GM12878 (cell line): ENCODE results near the gene WBP2NL. TPM values are rescaled to one million over a fixed set of nuclear protein-coding genes. Genes with fewer than 3 reads are reported as not detected.

ENCODE experiments used
- ATAC-seq: fragments of 200-7000 bp; cut with Tn5 transposase; 3 replicates; pipeline ENCODE4 v1.9.1; 2020; ENCODE audit warnings: mild to moderate bottlenecking, moderate library complexity
- BruUV-seq: library from RNA; stranded (reverse); fragments of 400-500 nt; replicated peaks from 2 replicates; lab custom pipeline; 2021; lab: Mats Ljungman, UMichigan
- CTCF ChIA-PET: fragments of 300-600 bp; sonication (Branson Sonifier 250); formaldehyde crosslinking; extraction: SDS; loops from one replicate; lab custom pipeline; 2021; ENCODE audit warnings: inconsistent platforms; lab: Yijun Ruan, JAX
- POLR2A ChIA-PET: fragments of 350-600 bp; formaldehyde crosslinking; extraction: SDS; loops from one replicate; lab custom pipeline; 2021; ENCODE audit warnings: inconsistent platforms; lab: Charles Lee
- RAD21 ChIA-PET: fragments of 300-600 bp; sonication (Branson Sonifier 250); formaldehyde crosslinking; loops from one replicate; lab custom pipeline; 2023; ENCODE audit warnings: antibody characterized with exemption; ENCODE audit not compliant: unreplicated experiment; lab: Charles Lee
- SMC1A ChIA-PET: fragments of 300-600 bp; sonication (Branson Sonifier 250); formaldehyde crosslinking; loops from one replicate; lab custom pipeline; 2023; ENCODE audit not compliant: unreplicated experiment, uncharacterized antibody; lab: Charles Lee
- DNase-seq: peaks from one replicate; pipeline ENCODE4 v3.0.0-alpha.2; 2011; ENCODE audit warnings: low read depth, low spot score
- FAIRE-seq: peaks from 3 replicates; lab custom pipeline; 2011; peaks lifted over from hg19 to GRCh38; lab: Jason Lieb, UNC
- H2AFZ ChIP-seq: 2 replicates; pipeline ENCODE4 v1.6.0; 2011; ENCODE audit warnings: low read depth, low read length, control low read depth; ENCODE audit not compliant: control insufficient read depth
- H3K27ac ChIP-seq: 2 replicates; pipeline ENCODE4 v1.5.1; 2011; ENCODE audit warnings: control low read depth; ENCODE audit not compliant: control insufficient read depth, insufficient read depth
- H3K27me3 ChIP-seq, 2 experiments: replicated peaks in 1 of 2; 2 replicates each; pipeline versions ENCODE4 v1.6.0 to v1.6.1; 2011; ENCODE audit warnings: low read length in 1 of 2; ENCODE audit not compliant: control insufficient read depth in 2 of 2, insufficient read depth in 2 of 2
- H3K36me3 ChIP-seq, 2 experiments: 2 replicates each; pipeline ENCODE4 v1.5.1; 2011; ENCODE audit warnings: low read length in 1 of 2; ENCODE audit not compliant: control insufficient read depth in 2 of 2, insufficient read depth in 2 of 2
- H3K4me1 ChIP-seq: 2 replicates; pipeline ENCODE4 v1.6.1; 2011; ENCODE audit warnings: mild to moderate bottlenecking, low read length, moderate library complexity, mixed read lengths; ENCODE audit not compliant: control insufficient read depth, insufficient read depth
- H3K4me2 ChIP-seq: 2 replicates; pipeline ENCODE4 v1.6.0; 2011; ENCODE audit warnings: control low read depth; ENCODE audit not compliant: control insufficient read depth, insufficient read depth
- H3K4me3 ChIP-seq: fragments of 200-600 bp; sonication (generic); 2 replicates; pipeline ENCODE4 v1.5.1; 2016
- H3K79me2 ChIP-seq: 2 replicates; pipeline ENCODE4 v1.6.0; 2011; ENCODE audit warnings: low read length; ENCODE audit not compliant: control insufficient read depth, insufficient read depth
- H3K9ac ChIP-seq: 2 replicates; pipeline ENCODE4 v1.8.0; 2011; ENCODE audit warnings: low read length, control low read depth, mixed read lengths; ENCODE audit not compliant: control insufficient read depth, insufficient read depth
- H3K9me3 ChIP-seq: replicated peaks from 3 replicates; pipeline ENCODE4 v1.5.1; 2011; ENCODE audit warnings: mild to moderate bottlenecking, low read length; ENCODE audit not compliant: control insufficient read depth, insufficient read depth
- H4K20me1 ChIP-seq: 2 replicates; pipeline ENCODE4 v1.6.0; 2011; ENCODE audit not compliant: control insufficient read depth, insufficient read depth
- ASH2L ChIP-seq: fragments of 300-600, 200-600 bp; sonication (generic); IDR thresholded peaks from 2 replicates; pipeline ENCODE4 v1.6.1; 2017; ENCODE audit warnings: low read depth, mild to moderate bottlenecking, borderline replicate concordance
- CTCF ChIP-seq, 3 experiments: IDR thresholded peaks in 2 of 3; conservative IDR thresholded peaks in 1 of 3; 2 replicates each; pipeline ENCODE4 v1.5.1; 2011; ENCODE audit warnings: low read depth in 3 of 3, low read length in 3 of 3, mild to moderate bottlenecking in 3 of 3, control low read depth in 2 of 3, moderate library complexity in 2 of 3, inconsistent platforms in 1 of 3, mixed read lengths in 1 of 3; ENCODE audit not compliant: control insufficient read depth in 2 of 3, insufficient read depth in 1 of 3; ENCODE audit errors: extremely low read depth in 1 of 3
- ELK1 ChIP-seq: IDR thresholded peaks from 2 replicates; pipeline ENCODE4 v1.6.1; 2012; ENCODE audit warnings: low read depth, low read length, improper control_type of control experiment
- GABPA ChIP-seq: IDR thresholded peaks from 2 replicates; pipeline ENCODE4 v1.6.1; 2014; ENCODE audit warnings: antibody characterized with exemption, low read depth, mild to moderate bottlenecking, inconsistent platforms
- NFIC ChIP-seq: IDR thresholded peaks from 2 replicates; pipeline ENCODE4 v1.6.1; 2012; ENCODE audit warnings: low read depth, mild to moderate bottlenecking, inconsistent platforms, low read length, moderate library complexity
- PKNOX1 ChIP-seq: fragments of 450-650 bp; IDR thresholded peaks from 2 replicates; pipeline ENCODE4 v1.6.1; 2016; ENCODE audit warnings: mild to moderate bottlenecking
- RBBP5 ChIP-seq: fragments of 200-600 bp; sonication (generic); conservative IDR thresholded peaks from 2 replicates; pipeline ENCODE4 v1.6.1; 2016
- WGBS: methylation state at CpG from one replicate; pipeline ENCODE4 v1.1.6; 2016; ENCODE audit warnings: low lambda C conversion rate; ENCODE audit not compliant: insufficient replicate concordance, insufficient coverage; ENCODE audit errors: missing lambda C conversion rate; 5-methylcytosine and 5-hydroxymethylcytosine counted together
- in situ Hi-C: fragments of 300-500 bp; cut with MboI; formaldehyde crosslinking; loops from 9 replicates; pipeline ENCODE4 v1.14.3; 2018; ENCODE audit warnings: mixed read lengths
- intact Hi-C: fragments of 100-400 bp; cut with micrococcal nuclease; formaldehyde crosslinking; loops from one replicate; pipeline ENCODE4 v1.14.2; 2022; ENCODE audit not compliant: unreplicated experiment
- polyA plus RNA-seq, 11 experiments: library from polyadenylated mRNA; depleted of rRNA in 4 of 11; unstranded in 6 of 11; stranded (reverse) in 5 of 11; fragments of >200 nt; fragmentation: Nextera tagmentation in 4 of 11; fragmentation: Illumina TruSeq in 1 of 11; extraction: Ambion mirVana in 4 of 11; extraction: Trizol in 1 of 11; gene quantifications; 1 replicate in 1 of 11; 2 replicates in 10 of 11; pipeline versions ENCODE4 v1.2.1 to v1.2.3, GENCODE V29; 2011 to 2016; ENCODE audit warnings: inconsistent platforms in 2 of 11, missing spikeins in 2 of 11, low read depth in 1 of 11
- total RNA-seq, 4 experiments: library from RNA; depleted of rRNA in 3 of 4; stranded (reverse); fragments of >200 nt in 3 of 4; fragmentation: Illumina TruSeq in 1 of 4; extraction: Trizol in 1 of 4; gene quantifications; 2 replicates each; pipeline versions ENCODE4 v1.2.1 to v1.2.3, GENCODE V29; 2013 to 2021

WBP2NL gene
- total and polyA plus RNA-seq, 10 of the 15 experiments (the other 5 are each of a cell fraction or from before 2014, with no cell fraction given): 0.46 to 1.9 (median 1.3) TPM

- in situ Hi-C loops: no loop called here
- WGBS: 89% methylated on average over 5 of the region's 5 CpGs
- Histone ChIP-seq H3K27me3 (no peaks in the 10 kb centered on the region), H3K79me2 (no peaks in the 10 kb centered on the region), H4K20me1 (no peaks in the 10 kb centered on the region), H3K9me3 (peaks cover 8% of the 10 kb centered on the region; the same call in 2 of the 3 replicates), H3K27ac (no peak overlapping the region), H2AFZ (no peak overlapping the region), H3K4me2 (no peak overlapping the region), H3K4me3 (no peak overlapping the region), H3K36me3 (no peaks in the 10 kb centered on the region), H3K4me1 (no peaks in the 10 kb centered on the region), H3K9ac (no peak overlapping the region)
- ChIA-PET CTCF (interaction anchor here (0.6 to 0.9 kb wide), 2 partner anchors 127 to 424 kb away, joined by 3 read pairs; no protein-coding TSS in a partner anchor), SMC1A (interaction anchor here (0.8 to 1.4 kb wide), 2 partner anchors 9 to 30 kb away, joined by 3 to 4 read pairs; no protein-coding TSS in a partner anchor), RAD21 (interaction anchor here (0.7 kb wide), 1 partner anchor 193 kb away, joined by 3 read pairs; no protein-coding TSS in a partner anchor), POLR2A (interaction anchor here (0.9 kb wide), 1 partner anchor 8 kb away, joined by 4 read pairs; no protein-coding TSS in a partner anchor)
- BruUV-seq: no TSS peak
- no peak for ATAC-seq
- TF ChIP-seq NFIC (no peak), ASH2L (no peak), GABPA (no peak), PKNOX1 (no peak), RBBP5 (no peak), ELK1 (no peak), CTCF (IDR thresholded peaks at IDR 0.05 in 2 of 3, conservative IDR thresholded peaks at IDR 0.05 in 1 of 3; ENCODE audit: control insufficient read depth in 2 of 3, extremely low read depth in 1 of 3, insufficient read depth in 1 of 3, low read depth in 3 of 3, low read length in 3 of 3) (no peak)
- no peak for DNase-seq
- no peak for FAIRE-seq
- intact Hi-C loops: no loop called here
Observed at GRCh38 chr22:42039271-42039670, 40.7 kb downstream of the WBP2NL start.
